ENCODE measurements around the gene DTNB. TPM values are rescaled to one million over a fixed set of nuclear protein-coding genes. Genes with fewer than 3 reads are reported as not detected.

DTNB gene
- total and polyA plus RNA-seq, 2 of the 4 experiments (the other 2 are of a cell fraction): 3.8 to 5.3 TPM

- no peak for TF ChIP-seq FOS (IDR thresholded peaks at IDR 0.05; ENCODE audit: low read depth, low read length)
- TF ChIP-seq MXI1 (IDR thresholded peaks at IDR 0.05; ENCODE audit: borderline replicate concordance, low read depth, low read length): no peak
- TF ChIP-seq POLR2A (IDR thresholded peaks at IDR 0.05; ENCODE audit: low read depth, low read length): no peak
- no peak for TF ChIP-seq RCOR1 (IDR thresholded peaks at IDR 0.05; ENCODE audit: insufficient replicate concordance, low read length)
- H3K4me1 ChIP-seq (ENCODE audit: control insufficient read depth, insufficient read depth, low read length): peaks cover 6% of the 10 kb centered on the region; the same call in 1 of the 2 replicates
- H2BK15ac ChIP-seq (ENCODE audit: low read depth, low read length): no peak overlapping the region
- H3K4ac ChIP-seq (ENCODE audit: low read depth, low read length): no peak overlapping the region
- H3K27me3 ChIP-seq (ENCODE audit: control insufficient read depth, insufficient read depth, low read length): no peaks in the 10 kb centered on the region
- intact Hi-C loops (cut with micrococcal nuclease) (no loop called here), in situ Hi-C loops (cut with MboI; ENCODE audit: low sequenced_read_pairs) (no loop called here), dilution Hi-C loops (cut with HindIII; ENCODE audit: low sequenced_read_pairs, unreplicated experiment) (no loop called here)
- no peak overlapping the region for H3K9ac ChIP-seq (ENCODE audit: low read depth, low read length)
- no peak overlapping the region for H3K23ac ChIP-seq (ENCODE audit: low read depth, low read length)
- ChIA-PET CTCF (interaction anchor here (0.7 kb wide), 1 partner anchor 213 kb away, joined by 4 read pairs; no protein-coding TSS in a partner anchor), POLR2A (ENCODE audit: unreplicated experiment) (no interaction called here)
- H2BK120ac ChIP-seq (ENCODE audit: low read depth, low read length): no peak overlapping the region
- H2AK5ac ChIP-seq (ENCODE audit: low read depth, low read length): no peak overlapping the region
- H3K56ac ChIP-seq (ENCODE audit: extremely low read depth, insufficient read depth, low read length): no peak overlapping the region
- no peak overlapping the region for H4K8ac ChIP-seq (ENCODE audit: low read depth in 2 of 2, low read length in 2 of 2)
- DNase-seq: no peak
- ATAC-seq (ENCODE audit: low read depth): no peak
- no peak overlapping the region for H2AFZ ChIP-seq (replicated peaks; ENCODE audit: low read length, poor library complexity)
- H4K20me1 ChIP-seq (ENCODE audit: insufficient read depth, low read length): no peaks in the 10 kb centered on the region
- H3K14ac ChIP-seq (replicated peaks; ENCODE audit: low read depth, low read length): no peak overlapping the region
- no peak overlapping the region for H3K18ac ChIP-seq (ENCODE audit: low read depth, low read length)
- H3K4me2 ChIP-seq (ENCODE audit: low read depth, low read length): no peak overlapping the region
- no peak overlapping the region for H4K91ac ChIP-seq (ENCODE audit: insufficient read depth, low read depth, low read length)
- H3K9me3 ChIP-seq (ENCODE audit: control insufficient read depth, insufficient read depth, low read length): peaks cover 5% of the 10 kb centered on the region; the same call in 1 of the 2 replicates
- no peaks in the 10 kb centered on the region for H3K9me1 ChIP-seq (ENCODE audit: insufficient read depth, low read length)
- no peaks in the 10 kb centered on the region for H3K36me3 ChIP-seq (ENCODE audit: control insufficient read depth, insufficient read depth, low read length)
- no CpG with 5 or more reads among the region's 7 CpGs for WGBS, 2 experiments (ENCODE audit: extremely low coverage in 2 of 2, insufficient read length in 1 of 2)
- H2BK20ac ChIP-seq (ENCODE audit: low read depth, low read length): no peak overlapping the region
- no peak overlapping the region for H4K5ac ChIP-seq (ENCODE audit: low read depth, low read length)
- H3K4me3 ChIP-seq (ENCODE audit: insufficient read depth, low read depth, low read length): no peak overlapping the region
- no peaks in the 10 kb centered on the region for H3K79me1 ChIP-seq (ENCODE audit: low read depth in 1 of 2, low read length in 2 of 2)
- no peak overlapping the region for H2BK5ac ChIP-seq (ENCODE audit: low read depth, low read length, poor library complexity, severe bottlenecking)
- H2AK9ac ChIP-seq (replicated peaks; ENCODE audit: low read depth, low read length, poor library complexity): no peak overlapping the region
- no peak overlapping the region for H3K27ac ChIP-seq (ENCODE audit: insufficient read depth, low read length)
- no TSS peak for BruUV-seq (replicated peaks)
These were observed 192.8 kb downstream of the DTNB start for GRCh38 chr2:25480561-25480960.
